HS-5 (cell line): ENCODE measurements around the gene CORT.
A peak's percentile ranks its signal among the peaks of the same experiment; 100 is the strongest.
"Not testable (repeated sequence)": the region's sequence is repeated elsewhere in the genome, so short reads cannot be mapped to it uniquely, and the experiment has no call there.

Experiments
- DNase-seq: peaks from one replicate; pipeline ENCODE4 v3.0.0-alpha.2; 2012; ENCODE audit warnings: low read depth

The CORT gene, protein sequence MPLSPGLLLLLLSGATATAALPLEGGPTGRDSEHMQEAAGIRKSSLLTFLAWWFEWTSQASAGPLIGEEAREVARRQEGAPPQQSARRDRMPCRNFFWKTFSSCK

DNA sequence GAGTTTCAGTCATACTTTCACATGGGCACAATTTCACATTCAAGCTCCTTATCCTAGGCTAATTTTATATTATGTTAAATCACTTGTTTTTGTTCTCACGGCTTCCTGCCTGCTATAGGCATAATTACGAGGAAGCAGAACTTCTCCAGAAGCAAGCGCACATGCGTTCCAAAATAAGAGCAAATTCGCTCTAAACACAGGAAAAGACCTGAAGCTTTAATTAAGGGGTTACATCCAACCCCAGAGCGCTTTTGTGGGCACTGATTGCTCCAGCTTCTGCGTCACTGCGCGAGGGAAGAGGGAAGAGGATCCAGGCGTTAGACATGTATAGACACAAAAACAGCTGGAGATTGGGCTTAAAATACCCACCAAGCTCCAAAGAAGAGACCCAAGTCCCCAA lies at the start of gene CORT:
Gene CORT (plus strand): TSS at position 281 of the 400 bp plus-strand sequence. CDS start 193 bp downstream, outside the sequence.
- DNase-seq = no peak

DNA sequence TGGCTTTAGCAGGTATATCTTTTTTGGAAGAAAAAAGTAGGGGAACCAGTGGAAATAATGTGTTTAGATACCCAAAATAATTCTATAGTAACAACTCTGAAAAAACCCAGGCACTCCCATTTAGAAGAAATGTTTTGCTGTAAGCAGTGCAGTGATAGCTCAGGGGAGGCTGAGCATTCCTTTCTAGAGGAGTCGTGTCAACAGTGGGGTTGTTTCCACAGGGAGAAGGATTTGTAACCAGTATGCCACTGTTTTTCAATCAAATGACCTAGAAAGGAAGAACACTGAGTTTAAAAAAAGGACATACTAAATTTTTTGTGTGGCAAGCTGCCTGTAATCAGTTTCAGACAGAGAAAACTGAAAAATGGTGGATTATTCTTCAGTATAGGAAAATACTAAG lies 48.5 kb upstream of the CORT start:
- no peak for DNase-seq

DNA sequence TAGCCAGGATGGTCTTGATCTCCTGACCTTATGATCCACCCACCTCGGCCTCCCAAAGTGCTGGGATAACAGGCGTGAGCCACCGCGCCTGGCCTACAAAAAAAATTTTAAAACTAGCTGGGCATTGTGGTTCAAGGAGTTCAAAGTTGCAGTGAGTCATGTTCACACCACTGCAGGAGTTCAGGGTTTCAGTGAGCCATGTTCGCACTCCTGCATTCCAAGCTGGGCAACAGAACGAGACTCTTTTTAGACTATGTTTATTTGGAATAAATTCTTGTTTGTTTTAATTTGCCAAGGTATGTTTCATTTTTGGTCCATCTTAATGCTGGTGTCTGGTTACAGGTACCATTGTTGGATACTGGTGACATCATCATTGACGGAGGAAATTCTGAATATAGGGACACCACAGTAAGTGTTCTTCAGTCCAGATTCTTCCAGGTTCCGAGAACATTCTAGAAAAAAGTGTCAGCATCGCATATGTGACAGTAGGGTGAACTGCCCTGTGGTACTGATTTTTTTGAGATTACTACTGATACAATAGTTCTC lies 47.0 kb upstream of the CORT start:
- no peak for DNase-seq

DNA sequence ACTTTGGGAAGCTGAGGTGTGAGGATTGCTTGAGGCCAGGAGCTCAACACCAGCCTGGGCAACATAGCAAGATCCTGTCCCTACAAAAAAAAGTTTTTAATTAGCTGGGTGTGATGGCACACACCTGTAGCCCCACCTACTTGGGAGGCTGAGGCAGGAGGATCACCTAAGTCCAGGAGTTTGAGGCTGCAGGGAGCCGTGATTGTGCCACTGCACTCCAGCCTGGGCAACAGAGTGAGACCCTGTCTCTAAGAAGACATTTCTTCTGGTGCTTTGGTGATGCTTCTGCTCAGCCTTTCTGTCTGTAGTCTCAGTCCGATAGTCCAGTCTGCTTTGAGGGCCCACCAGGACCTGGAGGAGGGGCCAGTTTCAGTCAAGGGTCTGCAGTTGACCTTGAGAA lies 42.6 kb upstream of the CORT start:
- no peak for DNase-seq

DNA sequence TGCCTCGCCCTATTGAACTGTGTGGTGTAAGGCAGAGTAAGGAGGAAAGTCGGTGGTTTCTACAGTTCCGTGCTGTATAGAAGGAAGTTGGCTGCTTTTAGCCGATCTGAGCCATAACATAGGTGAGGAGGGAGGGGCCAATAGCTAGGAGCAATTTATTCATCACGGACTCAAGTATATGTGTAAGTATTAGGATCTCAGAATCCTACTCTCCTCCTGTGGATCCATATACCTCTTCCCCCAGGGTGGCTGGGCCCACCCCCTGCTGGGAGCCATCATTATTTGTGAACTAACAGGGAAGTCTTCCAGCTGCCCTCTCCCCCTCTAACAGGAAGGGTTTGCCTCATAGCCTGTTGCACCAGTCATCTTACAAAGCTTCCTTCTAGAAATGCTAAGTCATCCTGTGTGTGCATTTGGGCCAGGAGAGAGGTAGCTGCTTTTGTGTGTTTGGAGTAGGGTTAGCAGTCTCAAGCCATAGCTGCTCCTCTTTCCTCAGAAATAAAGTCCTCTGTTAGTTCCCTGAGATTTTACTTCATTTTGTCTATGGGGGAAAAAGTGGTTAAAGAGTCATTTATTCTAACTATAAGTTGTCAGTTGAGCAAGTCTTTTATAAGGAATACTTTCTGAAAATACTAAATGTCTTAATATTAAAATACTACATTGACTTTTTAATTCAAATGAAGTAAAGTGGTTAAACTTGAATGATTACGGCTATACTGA lies 34.5 kb upstream of the CORT start:
- no peak for DNase-seq

DNA sequence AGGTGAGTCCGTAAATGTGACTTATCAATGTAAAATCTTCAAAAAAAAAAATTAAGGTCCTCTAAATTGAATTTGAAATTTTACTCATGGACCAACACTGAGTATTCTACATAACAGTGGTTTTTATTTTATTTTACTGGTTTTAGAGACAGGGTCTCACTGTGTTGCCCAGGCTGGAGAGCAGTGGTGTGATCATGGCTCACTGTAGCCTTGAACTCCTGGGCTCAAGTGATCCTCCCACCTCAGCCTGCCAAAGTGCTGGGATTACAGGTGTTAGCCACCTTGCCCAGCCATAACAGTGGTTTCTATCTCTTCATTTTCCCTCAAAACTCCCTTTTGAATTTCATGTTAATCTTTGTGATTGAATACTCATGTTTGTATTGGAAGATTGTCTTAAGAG lies 33.9 kb upstream of the CORT start:
- DNase-seq = not testable (repeated sequence)

DNA sequence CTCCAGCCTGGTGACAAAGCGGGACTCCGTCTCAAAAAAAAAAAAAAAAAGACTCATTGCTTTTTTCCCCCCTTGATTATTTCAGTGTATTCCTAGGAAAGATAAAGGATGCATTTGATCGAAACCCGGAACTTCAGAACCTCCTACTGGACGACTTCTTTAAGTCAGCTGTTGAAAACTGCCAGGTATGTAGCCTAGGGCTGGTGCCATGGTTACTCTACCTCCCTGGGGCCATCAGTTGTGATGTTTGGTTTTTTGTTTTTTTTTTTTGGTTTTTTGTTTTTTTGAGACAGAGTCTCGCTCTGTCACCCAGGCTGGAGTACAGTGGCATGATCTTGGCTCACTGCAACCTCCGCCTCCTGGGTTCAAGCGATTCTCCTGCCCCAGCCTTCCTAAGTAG lies 31.1 kb upstream of the CORT start:
- not testable (repeated sequence) for DNase-seq

DNA sequence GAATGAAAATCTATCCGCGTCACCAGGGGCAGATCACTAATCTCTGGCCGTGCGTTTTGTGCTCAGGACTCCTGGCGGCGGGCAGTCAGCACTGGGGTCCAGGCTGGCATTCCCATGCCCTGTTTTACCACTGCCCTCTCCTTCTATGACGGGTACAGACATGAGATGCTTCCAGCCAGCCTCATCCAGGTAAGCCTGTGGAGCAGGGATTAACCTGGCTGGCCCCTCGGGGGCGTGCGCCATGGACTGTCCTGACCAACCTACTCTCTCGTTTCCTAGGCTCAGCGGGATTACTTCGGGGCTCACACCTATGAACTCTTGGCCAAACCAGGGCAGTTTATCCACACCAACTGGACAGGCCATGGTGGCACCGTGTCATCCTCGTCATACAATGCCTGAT lies 30.5 kb upstream of the CORT start:
- DNase-seq = no peak

DNA sequence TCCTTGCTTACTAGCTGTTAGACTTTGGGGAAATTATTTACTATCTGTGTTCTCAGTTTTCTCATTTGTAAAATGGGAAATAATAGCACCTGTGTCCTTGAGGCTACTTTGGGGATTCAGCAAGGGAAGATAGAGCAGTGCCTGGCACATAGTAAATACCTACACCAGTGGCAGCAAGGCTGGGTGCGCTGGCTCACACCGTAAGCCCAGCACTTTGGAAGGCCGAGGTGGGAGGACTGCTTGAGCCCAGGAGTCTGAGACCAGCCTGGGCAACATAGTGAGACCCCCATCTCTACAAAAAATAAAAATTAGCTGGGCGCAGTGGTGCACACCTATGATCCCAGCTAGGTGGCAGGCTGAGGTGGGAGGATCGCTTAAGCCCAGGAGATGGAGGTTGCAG lies 28.2 kb upstream of the CORT start:
- DNase-seq = no peak

DNA sequence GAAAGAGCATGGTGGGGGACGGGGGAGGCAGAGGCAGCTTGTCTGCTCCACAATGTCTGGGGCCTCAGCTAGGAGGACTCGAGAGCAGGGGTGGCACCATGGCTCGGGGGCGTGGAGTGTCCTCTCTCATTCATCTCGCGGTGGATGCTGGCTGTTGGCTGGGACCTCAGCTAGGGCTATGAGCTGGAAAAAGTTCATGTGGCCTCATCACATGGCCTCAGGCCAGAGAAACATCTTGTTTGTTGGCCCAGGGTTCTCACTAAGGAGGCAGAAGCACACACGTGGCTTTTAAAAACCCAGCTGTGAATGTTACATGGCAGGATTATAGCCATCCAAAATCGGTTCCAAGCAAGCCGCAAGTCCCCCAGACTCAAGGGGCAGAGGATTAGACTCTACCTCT lies 25.8 kb upstream of the CORT start:
- no peak for DNase-seq

DNA sequence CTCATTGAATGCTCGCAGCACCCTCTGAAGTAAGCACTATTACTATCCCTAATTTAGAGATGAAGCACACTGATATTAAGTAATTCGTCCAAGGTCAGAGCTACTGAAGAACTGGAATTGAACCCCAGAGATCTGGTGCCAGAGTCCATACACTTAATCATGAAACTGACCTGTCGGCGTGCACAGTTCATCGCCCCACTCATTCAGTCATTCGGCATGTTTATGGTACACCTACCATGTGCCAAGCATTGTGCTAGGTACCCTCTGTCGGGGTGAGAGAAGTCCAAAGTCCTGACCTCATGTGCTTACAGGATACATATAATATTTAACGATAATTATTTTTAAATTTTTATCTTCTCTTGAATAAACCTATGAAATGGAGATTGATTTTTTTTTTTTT lies 25.2 kb upstream of the CORT start:
- no peak for DNase-seq

DNA sequence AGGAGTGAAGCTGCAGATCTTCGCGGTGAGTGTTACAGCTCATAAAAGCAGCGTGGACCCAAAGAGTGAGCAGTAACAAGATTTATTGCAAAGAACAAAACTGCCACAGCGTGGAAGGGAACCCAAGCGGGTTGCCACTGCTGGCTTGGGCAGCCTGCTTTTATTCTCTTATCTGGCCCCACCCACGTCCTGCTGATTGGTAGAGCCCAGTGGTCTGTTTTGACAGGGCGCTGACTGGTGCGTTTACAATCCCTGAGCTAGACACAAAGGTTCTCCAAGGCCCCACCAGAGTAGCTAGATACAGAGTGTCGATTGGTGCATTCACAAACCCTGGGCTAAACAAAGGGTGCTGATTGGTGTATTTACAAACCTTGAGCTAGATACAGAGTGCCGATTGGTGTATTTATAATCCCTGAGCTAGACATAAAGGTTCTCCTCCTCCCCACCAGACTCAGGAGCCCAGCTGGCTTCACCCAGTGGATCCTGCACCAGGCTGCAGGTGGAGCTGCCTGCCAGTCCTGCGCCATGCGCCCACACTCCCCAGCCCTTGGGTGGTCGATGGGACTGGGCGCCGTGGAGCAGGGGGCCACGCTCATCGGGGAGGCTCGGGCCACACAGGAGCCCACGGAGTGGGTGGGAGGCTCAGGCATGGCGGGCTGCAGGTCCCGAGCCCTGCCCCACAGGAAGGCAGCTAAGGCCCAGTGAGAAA lies 23.9 kb upstream of the CORT start:
- not testable (repeated sequence) for DNase-seq

DNA sequence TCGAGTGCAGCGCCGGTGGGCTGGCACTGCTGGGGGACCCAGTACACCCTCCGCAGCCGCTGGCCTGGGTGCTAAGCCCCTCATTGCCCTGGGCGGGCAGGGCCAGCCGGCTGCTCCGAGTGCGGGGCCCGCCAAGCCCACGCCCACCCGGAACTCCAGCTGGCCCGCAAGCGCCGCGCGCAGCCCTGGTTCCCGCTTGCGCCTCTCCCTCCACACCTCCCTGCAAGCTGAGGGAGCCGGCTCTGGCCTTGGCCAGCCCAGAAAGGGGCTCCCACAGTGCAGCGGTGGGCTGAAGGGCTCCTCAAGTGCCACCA lies 23.3 kb upstream of the CORT start:
- not testable (repeated sequence) for DNase-seq

DNA sequence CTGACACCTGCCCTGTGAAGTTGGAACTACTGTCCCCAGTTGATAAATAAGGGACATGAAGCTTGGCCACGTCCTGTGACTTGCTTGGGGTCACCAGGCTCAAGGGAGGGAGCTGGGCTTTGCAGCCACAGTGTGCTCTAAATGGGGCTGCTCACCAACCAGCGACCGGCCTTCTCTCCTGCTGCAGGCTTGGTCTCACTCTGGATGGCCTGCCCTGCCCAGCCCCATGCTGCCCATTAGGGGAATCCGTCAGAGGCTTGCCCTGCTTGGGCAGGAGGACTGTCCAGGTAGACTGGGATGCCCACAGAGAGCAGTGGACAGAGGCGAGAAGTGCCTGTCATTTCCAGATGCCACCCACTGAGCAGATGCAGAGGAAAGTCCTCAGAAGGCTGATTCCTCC lies 20.8 kb upstream of the CORT start:
- DNase-seq = no peak

DNA sequence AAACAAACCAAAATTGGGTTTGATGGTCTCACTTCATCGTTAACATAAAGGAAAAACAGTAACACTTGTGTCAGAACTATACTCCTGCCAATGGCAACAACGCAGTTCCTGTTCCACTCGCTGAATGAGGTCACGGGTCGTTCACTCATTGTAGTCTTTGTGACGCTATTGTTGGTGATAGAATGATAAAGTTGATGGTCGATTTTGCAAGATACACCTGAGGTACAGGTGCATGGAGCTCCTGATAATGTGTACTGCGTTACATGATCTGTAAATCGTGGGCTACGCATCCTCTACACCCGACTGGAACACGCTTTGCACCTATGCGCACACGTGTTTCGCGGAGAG lies 20.0 kb upstream of the CORT start:
- no peak for DNase-seq

DNA sequence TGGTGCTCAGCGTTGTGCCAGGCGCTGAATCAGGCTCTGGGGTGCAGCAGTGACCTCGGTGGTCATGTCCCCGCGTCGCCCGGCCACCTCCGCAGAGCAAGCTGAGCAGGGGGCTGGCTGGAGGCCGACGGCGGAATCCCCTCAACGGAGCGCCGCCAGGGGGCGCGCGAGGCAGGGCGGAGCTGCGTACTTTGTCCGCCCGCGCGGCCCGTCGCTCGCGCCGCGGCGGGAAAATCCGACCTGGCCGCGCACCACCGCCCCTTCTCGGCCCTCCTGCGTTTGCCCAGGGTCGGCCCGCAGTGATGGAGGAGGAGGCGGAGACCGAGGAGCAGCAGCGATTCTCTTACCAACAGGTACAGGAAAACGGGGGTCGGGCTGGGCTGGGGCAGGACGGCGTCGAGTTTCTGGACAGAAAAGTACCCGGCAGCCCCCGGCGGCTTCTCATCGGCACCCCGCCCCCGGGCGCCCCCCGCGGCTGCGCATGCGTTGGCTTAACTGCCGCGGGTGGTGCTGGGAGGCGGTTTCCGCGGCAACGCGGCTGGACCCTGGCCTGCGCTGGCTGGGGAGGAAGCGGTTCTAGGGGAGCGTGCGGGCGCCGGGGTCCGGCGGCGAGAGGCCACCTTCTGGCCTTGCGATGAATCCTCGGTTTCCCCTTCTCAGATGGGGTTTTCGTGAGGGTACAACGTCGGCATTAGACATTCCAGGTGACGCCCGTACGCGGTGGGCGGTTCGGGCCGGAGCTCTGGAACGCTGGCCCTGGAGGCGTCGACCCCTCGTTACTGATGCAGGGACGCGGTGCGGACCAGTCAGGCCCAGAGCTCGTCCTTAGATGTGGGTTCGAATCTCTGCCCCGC lies 19.4 kb upstream of the CORT start, which contains the start of gene CENPS:
Gene CENPS (plus strand): TSS at position 218 of the 854 bp plus-strand sequence. CDS start 85 bp downstream, at position 303.
- peak; percentile 56 for DNase-seq

DNA sequence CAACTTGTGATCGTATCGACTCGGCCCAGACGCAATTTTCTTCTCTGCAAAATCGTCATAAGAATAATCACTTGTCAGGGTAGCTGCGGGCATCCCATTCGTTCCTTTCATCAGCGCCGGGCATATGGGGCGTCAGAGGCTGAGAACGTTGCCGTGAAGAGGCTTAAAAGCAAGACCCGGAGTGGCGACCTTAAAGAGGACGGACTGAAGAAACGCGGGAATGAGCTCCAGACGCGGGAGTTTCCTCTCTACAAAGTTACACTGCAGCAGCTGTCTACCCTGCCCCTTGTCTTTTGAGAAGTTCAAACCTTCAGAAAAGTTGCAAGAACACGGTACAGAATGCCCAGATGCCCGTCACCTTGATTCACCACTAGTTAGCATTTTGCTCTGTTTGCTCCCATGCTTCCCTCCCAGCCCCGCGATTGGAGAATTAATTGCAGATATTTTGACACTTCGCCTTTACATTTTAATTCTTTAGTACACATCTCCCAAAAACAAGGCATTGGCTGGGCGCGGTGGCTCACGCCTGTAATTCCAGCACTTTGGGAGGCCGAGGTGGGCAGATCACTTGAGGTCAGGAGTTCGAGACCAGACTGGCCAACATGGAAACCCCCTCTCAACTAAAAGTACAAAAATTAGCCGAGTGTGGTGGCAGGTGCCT lies 18.6 kb upstream of the CORT start:
- no peak for DNase-seq

DNA sequence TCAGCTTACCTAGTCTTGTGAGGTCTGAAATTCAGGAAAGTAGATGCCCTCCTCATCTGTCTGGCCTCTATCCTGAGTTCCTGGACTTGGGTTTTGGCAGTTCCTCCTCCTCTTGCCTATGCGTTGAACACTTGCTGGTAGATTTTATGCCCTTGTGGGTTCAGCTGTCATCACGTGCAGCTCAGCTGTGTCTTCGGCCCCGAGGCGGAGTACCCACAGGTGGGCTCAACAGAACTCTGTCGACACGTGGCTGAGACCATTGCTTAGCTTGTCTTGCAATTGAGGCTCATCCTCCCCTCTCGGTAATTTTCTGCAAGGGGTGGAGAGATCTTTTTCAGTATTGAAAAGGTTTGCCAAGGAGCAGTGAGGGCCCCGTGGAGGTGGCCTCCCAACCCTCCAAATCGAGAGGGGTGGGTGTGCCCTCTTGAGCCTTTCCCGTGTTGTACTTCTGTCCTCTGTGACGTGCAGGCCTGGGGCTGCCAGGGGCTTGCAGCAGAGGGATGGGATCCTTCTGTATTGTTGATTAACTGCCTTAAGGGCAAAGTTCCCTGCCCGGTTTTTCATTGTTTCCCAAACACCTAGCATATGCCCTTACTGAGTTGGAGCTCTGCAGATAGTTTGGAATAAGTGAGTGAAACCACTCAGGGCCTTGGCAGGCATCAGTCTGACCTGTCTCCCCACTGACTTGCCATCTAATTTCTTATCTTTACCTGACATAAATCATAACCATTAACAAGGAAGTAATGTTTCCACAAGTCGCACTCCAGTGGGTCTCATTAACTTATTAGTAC lies 16.7 kb upstream of the CORT start:
- no peak for DNase-seq

DNA sequence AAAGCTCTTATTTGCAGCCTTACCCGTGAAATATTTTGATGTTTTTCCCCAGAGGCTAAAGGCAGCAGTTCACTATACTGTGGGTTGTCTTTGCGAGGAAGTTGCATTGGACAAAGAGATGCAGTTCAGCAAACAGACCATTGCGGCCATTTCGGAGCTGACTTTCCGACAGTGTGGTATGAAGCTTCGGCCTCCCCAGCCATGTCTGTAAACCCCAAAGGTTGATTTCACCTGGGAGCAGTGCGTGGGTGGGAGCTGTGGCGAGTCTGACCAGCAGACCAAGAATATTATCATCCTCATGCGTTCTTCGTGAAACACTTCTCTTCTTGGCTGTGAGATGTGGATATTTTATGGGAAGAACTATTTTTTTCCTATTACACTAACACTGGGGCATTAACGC lies 16.0 kb upstream of the CORT start:
- no peak for DNase-seq

DNA sequence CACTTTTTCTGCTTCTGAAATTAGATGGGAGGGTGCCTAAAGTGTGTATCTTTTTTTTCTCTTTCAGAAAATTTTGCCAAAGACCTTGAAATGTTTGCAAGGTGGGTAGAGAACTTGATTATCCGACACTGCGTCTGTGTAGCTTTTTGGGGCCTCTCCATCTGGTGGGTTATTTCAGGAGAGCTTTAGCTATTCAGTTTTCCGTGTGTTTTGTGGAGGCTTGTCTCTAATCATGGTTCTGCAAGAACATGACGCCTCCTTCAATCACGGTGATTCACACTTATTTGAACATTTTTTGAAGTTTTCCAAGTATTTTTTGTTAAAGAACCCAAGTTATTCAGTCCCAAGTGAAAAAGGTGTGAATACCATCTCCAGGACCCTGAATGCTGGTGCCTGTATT lies 15.2 kb upstream of the CORT start:
- no peak for DNase-seq

DNA sequence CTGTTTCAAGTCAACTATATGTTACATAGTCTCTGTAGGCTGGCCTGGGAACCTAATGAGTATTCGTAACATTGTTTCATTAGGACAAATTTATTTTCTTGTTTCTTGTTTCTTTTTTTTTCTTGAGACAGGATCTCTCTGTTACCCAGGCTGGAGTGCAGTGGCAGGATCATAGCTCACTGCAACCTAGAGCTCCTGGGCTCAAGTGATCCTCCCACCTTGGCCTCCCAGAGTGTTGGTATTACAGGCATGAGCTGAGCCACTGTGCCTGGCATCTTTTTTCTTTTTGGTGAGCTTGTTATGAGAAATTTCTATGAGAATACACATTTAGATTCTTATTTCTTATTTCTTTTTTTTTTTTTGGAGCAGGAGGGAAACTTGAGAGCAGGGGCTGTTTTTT lies 12.8 kb upstream of the CORT start:
- DNase-seq = no peak
